Measurements from ENCODE around the gene FCGR3B.
"Not testable (repeated sequence)": the region's sequence is repeated elsewhere in the genome, so short reads cannot be mapped to it uniquely, and the experiment has no call there.

The FCGR3B gene

GRCh38 chr1:161580879-161581537 is 50.0 kb downstream of the FCGR3B start:
- not testable (repeated sequence) for DNase-seq (ENCODE audit: extremely low read depth, low read depth)

GRCh38 chr1:161579856-161580507 is 51.0 kb downstream of the FCGR3B start:
- not testable (repeated sequence) for DNase-seq (ENCODE audit: extremely low read depth, low read depth)

GRCh38 chr1:161576676-161577075 is 54.3 kb downstream of the FCGR3B start:
- not testable (repeated sequence) for DNase-seq (ENCODE audit: extremely low read depth, low read depth)

Data from AG09319 (cell line).